Muscle of leg (tissue), 11 donors: ENCODE measurements around the gene CFAP68. TPM values are rescaled to one million over a fixed set of nuclear protein-coding genes. Genes with fewer than 3 reads are reported as not detected.
"Not testable (repeated sequence)": the region's sequence is repeated elsewhere in the genome, so short reads cannot be mapped to it uniquely, and the experiment has no call there.

ENCODE experiments used
- DNase-seq: peaks from one replicate; pipeline ENCODE4 v3.0.0; 2013
- H3K27ac ChIP-seq: one replicate; pipeline ENCODE4 v1.5.1; 2013; ENCODE audit warnings: mild to moderate bottlenecking, low read length, control low read depth
- H3K27me3 ChIP-seq: one replicate; pipeline ENCODE4 v1.6.1; 2013; ENCODE audit warnings: low read length; ENCODE audit not compliant: control insufficient read depth, insufficient read depth
- H3K36me3 ChIP-seq: one replicate; pipeline ENCODE4 v1.6.1; 2013; ENCODE audit warnings: low read length; ENCODE audit not compliant: control insufficient read depth, insufficient read depth
- H3K4me1 ChIP-seq: one replicate; pipeline ENCODE4 v1.6.1; 2013; ENCODE audit warnings: low read length; ENCODE audit not compliant: control insufficient read depth, insufficient read depth
- H3K4me3 ChIP-seq: one replicate; pipeline ENCODE4 v1.5.1; 2013; ENCODE audit warnings: low read length, control low read depth
- H3K9me3 ChIP-seq: replicated peaks from 2 replicates; pipeline ENCODE4 v1.6.1; 2013; ENCODE audit warnings: low read depth, low read length; ENCODE audit not compliant: control insufficient read depth
- WGBS: methylation state at CpG from one replicate; pipeline ENCODE4 v1.1.5; 2013; ENCODE audit warnings: missing lambda C conversion rate; ENCODE audit not compliant: insufficient coverage; 5-methylcytosine and 5-hydroxymethylcytosine counted together
- polyA plus RNA-seq, 8 donors: library from polyadenylated mRNA; unstranded; fragments of 120-200 nt; gene quantifications; one replicate each; pipeline versions ENCODE4 v1.2.1 to v1.2.3, GENCODE V29; 2013; ENCODE audit warnings: inconsistent platforms in 1 of 8, low replicate concordance in 1 of 8; ENCODE audit not compliant: insufficient read length in 8 of 8, insufficient read depth in 1 of 8
- total RNA-seq: library from RNA; stranded (reverse); fragments of 120-200 nt; gene quantifications from one replicate; pipeline ENCODE4 v1.2.4, GENCODE V29; 2013

The CFAP68 gene
- total and polyA plus RNA-seq, 9 donors: 14.0 to 20.4 (median 16.7) TPM

- H3K4me3 ChIP-seq: no peak overlapping the region
Observed at GRCh38 chr11:111923351-111923788, 44.0 kb downstream of the CFAP68 start.

DNA sequence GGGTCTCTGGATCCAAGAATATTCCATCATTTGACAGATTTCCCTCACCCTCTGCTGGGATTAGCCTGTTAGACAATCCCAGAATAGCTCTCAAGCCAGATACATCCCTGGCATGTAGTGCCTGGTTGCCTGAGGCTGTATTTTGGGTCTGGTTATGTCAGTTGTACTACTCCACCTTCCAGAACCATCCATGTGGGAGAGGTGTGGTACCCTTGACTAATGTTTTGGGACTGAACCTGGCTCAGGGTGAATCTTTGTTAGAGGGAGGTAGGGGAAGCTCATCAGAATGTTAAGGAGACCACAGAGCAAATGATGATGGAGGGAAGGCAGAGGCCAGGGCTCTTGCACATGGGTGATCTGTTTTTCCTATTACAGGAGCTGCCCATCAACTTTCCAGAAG lies 44.6 kb downstream of the CFAP68 start:
- Histone ChIP-seq H3K4me1 (peaks cover 34% of the 10 kb centered on the region), H3K4me3 (no peak overlapping the region)

More at GRCh38 chr11:111923351-111923788, 44.0 kb downstream of the CFAP68 start:
- Histone ChIP-seq H3K4me1 (peaks cover 38% of the 10 kb centered on the region), H3K36me3 (no peaks in the 10 kb centered on the region), H3K27ac (peak overlapping the region; percentile 79), H3K27me3 (no peaks in the 10 kb centered on the region), H3K9me3 (no peaks in the 10 kb centered on the region)
- WGBS: no CpG with 5 or more reads among the region's 5 CpGs
- DNase-seq: peak; percentile 49

GRCh38 chr11:111925953-111926352 lies 46.6 kb downstream of the CFAP68 start:
- 89% methylated on average over 11 of the region's 16 CpGs for WGBS
- peak; percentile 32 for DNase-seq
- peaks cover 33% of the 10 kb centered on the region for H3K4me1 ChIP-seq

More for the DNA sequence above, 44.6 kb downstream of the CFAP68 start:
- no peaks in the 10 kb centered on the region for H3K36me3 ChIP-seq
- DNase-seq: peak; percentile 26
- H3K27me3 ChIP-seq: no peaks in the 10 kb centered on the region
- H3K27ac ChIP-seq: peak overlapping the region; percentile 79
- no peaks in the 10 kb centered on the region for H3K9me3 ChIP-seq

DNA sequence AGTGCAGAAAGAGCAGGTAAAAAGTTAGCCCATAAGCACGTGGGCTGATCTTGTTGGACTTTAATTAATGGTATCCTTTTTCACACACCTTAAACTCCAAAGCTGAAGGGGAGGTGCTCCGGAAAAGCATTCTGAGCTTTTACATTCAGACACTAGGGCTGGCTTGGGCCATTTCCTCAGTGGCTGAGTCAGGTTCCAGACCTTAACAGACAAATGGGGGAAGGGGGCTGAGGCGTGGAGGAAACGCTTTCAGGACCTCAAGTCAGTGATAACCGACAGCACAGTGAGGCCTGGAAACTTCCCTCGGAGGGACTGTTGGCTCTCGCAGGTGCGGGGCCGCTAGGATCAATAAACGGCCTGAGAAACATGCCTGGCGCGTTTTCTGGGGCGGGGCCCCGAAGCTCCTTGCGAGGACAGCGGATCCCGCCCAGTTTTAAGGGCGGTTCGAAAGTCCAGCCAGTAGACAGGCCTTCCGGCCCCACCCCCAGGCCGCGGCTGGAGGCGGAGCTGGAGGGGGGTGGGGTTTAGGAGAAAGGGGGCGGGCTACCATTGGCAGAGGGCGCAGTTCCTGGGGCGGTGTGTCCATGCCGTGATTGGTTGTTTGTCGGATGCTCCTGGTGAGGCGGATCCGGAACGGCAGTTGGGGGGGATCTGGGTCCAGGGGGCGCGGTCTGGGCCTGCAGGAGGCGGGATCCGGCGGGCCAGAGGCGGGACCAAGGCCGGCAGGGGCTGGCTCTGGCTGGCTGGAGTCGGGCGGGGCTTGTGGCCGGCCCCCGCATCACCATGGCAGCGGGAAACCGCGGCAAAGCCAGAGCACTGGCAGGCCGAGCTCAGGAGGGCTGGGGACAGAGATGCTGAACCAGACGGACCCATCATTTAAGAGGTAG lies 47.4 kb downstream of the CFAP68 start:
- Histone ChIP-seq H3K27me3 (no peaks in the 10 kb centered on the region), H3K36me3 (no peaks in the 10 kb centered on the region), H3K4me1 (peaks cover 33% of the 10 kb centered on the region), H3K9me3 (no peaks in the 10 kb centered on the region), H3K4me3 (peak overlapping the region; percentile 40), H3K27ac (peak overlapping the region; percentile 90)
- 2% methylated on average over 38 of the region's 47 CpGs for WGBS
- peak; percentile 99 for DNase-seq

More at GRCh38 chr11:111925953-111926352, 46.6 kb downstream of the CFAP68 start:
- Histone ChIP-seq H3K4me3 (no peak overlapping the region), H3K27ac (peak overlapping the region; percentile 90), H3K36me3 (no peaks in the 10 kb centered on the region), H3K9me3 (no peaks in the 10 kb centered on the region), H3K27me3 (no peaks in the 10 kb centered on the region)

- no peak for DNase-seq
- no peaks in the 10 kb centered on the region for H3K9me3 ChIP-seq
- no CpG with 5 or more reads among the region's 4 CpGs for WGBS
Observed at GRCh38 chr11:111930472-111930871, 51.1 kb downstream of the CFAP68 start.

GRCh38 chr11:111932611-111932950 lies 53.2 kb downstream of the CFAP68 start:
- H3K9me3 ChIP-seq: no peaks in the 10 kb centered on the region
- no peaks in the 10 kb centered on the region for H3K27me3 ChIP-seq
- H3K4me1 ChIP-seq: peaks cover 17% of the 10 kb centered on the region
- no CpG with 5 or more reads among the region's 2 CpGs for WGBS
- no peak for DNase-seq
- H3K4me3 ChIP-seq: no peak overlapping the region
- no peak overlapping the region for H3K27ac ChIP-seq
- no peaks in the 10 kb centered on the region for H3K36me3 ChIP-seq

More at GRCh38 chr11:111930472-111930871, 51.1 kb downstream of the CFAP68 start:
- peaks cover 22% of the 10 kb centered on the region for H3K4me1 ChIP-seq
- no peak overlapping the region for H3K27ac ChIP-seq
- H3K4me3 ChIP-seq: no peak overlapping the region
- no peaks in the 10 kb centered on the region for H3K27me3 ChIP-seq
- no peaks in the 10 kb centered on the region for H3K36me3 ChIP-seq

DNA sequence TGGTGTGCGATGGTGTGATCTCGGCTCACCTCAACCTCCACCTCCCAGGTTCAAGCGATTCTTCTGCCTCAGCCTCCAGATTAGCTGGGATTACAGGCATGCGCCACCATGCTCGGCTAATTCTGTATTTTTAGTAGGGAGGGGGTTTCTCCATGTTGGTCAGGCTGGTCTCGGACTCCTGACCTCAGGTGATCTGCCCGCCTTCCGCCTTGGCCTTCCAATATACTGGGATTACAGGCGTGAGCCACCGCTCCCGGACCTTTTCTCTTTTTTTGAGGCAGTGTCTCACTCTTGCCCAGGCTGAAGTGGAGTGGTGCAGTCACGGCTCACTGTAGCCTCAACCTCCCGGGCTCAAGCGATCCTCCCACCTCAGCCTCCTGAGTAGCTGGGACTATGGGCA lies 53.8 kb downstream of the CFAP68 start:
- not testable (repeated sequence) for H3K27ac ChIP-seq, DNase-seq, H3K9me3 ChIP-seq, H3K27me3 ChIP-seq, H3K36me3 ChIP-seq, H3K4me3 ChIP-seq
- 94% methylated on average over 6 of the region's 14 CpGs for WGBS
- peaks cover 22% of the 10 kb centered on the region for H3K4me1 ChIP-seq

DNA sequence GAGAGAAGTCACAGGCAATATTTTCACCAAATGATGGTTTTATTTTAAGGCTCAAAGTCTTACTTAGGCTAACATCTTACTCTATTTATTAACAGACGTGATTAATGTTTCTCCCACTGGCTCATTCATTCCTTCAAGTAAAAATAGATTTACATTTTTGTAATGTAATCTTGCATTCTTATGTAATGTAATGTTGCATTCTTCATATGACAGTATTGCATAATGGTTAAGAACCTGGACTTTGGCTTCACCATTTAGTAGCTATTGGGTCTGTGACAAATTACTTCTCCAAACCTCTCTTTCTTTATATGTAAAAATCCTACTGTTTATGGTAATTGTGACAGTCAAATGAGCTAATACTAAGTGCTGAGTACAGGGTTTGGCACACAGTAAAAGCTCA lies 54.5 kb downstream of the CFAP68 start:
- Histone ChIP-seq H3K4me3 (no peak overlapping the region), H3K9me3 (no peaks in the 10 kb centered on the region), H3K36me3 (no peaks in the 10 kb centered on the region), H3K4me1 (peaks cover 28% of the 10 kb centered on the region), H3K27ac (no peak overlapping the region), H3K27me3 (no peaks in the 10 kb centered on the region)
- no peak for DNase-seq
- no CpG with 5 or more reads among the region's 1 CpG for WGBS

DNA sequence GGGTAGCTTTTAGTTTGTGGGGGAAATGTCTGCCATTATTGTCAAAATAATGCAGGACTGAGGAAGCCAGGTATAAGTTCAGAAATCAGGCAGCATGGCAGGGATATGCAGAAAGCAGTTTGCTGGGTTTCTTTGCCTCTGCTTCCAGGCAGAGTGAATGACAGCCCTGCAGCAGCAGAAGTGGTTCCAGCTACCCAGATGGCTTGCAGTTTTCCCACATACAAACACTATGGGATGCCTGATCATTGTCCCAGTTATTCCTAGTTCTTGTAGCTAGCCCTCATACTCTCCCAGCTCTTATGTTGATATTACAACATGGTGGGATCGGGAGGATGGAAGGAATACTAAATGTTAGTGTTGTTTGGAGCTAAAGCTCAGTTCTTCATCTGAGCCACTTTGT lies 55.0 kb downstream of the CFAP68 start:
- H3K9me3 ChIP-seq: no peaks in the 10 kb centered on the region
- H3K27me3 ChIP-seq: no peaks in the 10 kb centered on the region
- WGBS: no CpG with 5 or more reads among the region's 1 CpG
- H3K27ac ChIP-seq: no peak overlapping the region
- H3K36me3 ChIP-seq: no peaks in the 10 kb centered on the region
- H3K4me3 ChIP-seq: no peak overlapping the region
- DNase-seq: no peak
- peaks cover 31% of the 10 kb centered on the region for H3K4me1 ChIP-seq
